Astrocyte (in vitro differentiated cells and primary cell): Measurements from ENCODE around the gene TRMT2A. TPM values are rescaled to one million over a fixed set of nuclear protein-coding genes. Genes with fewer than 3 reads are reported as not detected.
A peak's percentile ranks its signal among the peaks of the same experiment; 100 is the strongest.

Experiments
- DNase-seq: peaks from one replicate; pipeline ENCODE4 v3.0.0-alpha.2; 2010; ENCODE audit warnings: low read depth
- FAIRE-seq: peaks from 2 replicates; lab custom pipeline; 2011; peaks lifted over from hg19 to GRCh38; lab: Jason Lieb, UNC
- H2AFZ ChIP-seq: 2 replicates; pipeline ENCODE4 v1.6.0; 2012; ENCODE audit warnings: low read depth, low read length, inconsistent platforms
- H3K27ac ChIP-seq: 2 replicates; pipeline ENCODE4 v1.5.1; 2011; ENCODE audit warnings: low read depth, low read length, inconsistent platforms
- H3K27me3 ChIP-seq: 2 replicates; pipeline ENCODE4 v1.6.0; 2011; ENCODE audit warnings: low read length, inconsistent platforms; ENCODE audit not compliant: insufficient read depth
- H3K36me3 ChIP-seq: 2 replicates; pipeline ENCODE4 v1.5.1; 2011; ENCODE audit warnings: low read length, inconsistent platforms; ENCODE audit not compliant: insufficient read depth
- H3K4me1 ChIP-seq: 2 replicates; pipeline ENCODE4 v1.5.1; 2011; ENCODE audit warnings: low read length, inconsistent platforms; ENCODE audit not compliant: insufficient read depth
- H3K4me2 ChIP-seq: 2 replicates; pipeline ENCODE4 v1.6.0; 2012; ENCODE audit warnings: low read length, inconsistent platforms
- H3K4me3 ChIP-seq: 2 replicates; pipeline ENCODE4 v1.5.1; 2011; ENCODE audit warnings: low read depth, mild to moderate bottlenecking, low read length, inconsistent platforms; ENCODE audit not compliant: insufficient read depth
- H3K79me2 ChIP-seq: 2 replicates; pipeline ENCODE4 v1.6.0; 2012; ENCODE audit warnings: mild to moderate bottlenecking, low read length, inconsistent platforms; ENCODE audit not compliant: insufficient read depth
- H3K9ac ChIP-seq: 2 replicates; pipeline ENCODE4 v1.6.0; 2012; ENCODE audit warnings: mild to moderate bottlenecking, low read length, inconsistent platforms
- H3K9me3 ChIP-seq: 2 replicates; pipeline ENCODE4 v1.5.1; 2012; ENCODE audit warnings: low read depth, mild to moderate bottlenecking, low read length, inconsistent platforms; ENCODE audit not compliant: insufficient read depth
- H4K20me1 ChIP-seq: 2 replicates; pipeline ENCODE4 v1.6.0; 2012; ENCODE audit warnings: low read length, inconsistent platforms; ENCODE audit not compliant: insufficient read depth
- H3K27ac Mint-ChIP-seq: one replicate; pipeline ENCODE4 v1.8.0; 2021; ENCODE audit warnings: mild to moderate bottlenecking, mixed read lengths; ENCODE audit not compliant: unreplicated experiment
- H3K27me3 Mint-ChIP-seq: one replicate; pipeline ENCODE4 v1.8.0; 2021; ENCODE audit warnings: low read depth, mixed read lengths; ENCODE audit not compliant: unreplicated experiment
- H3K36me3 Mint-ChIP-seq: one replicate; pipeline ENCODE4 v1.8.0; 2021; ENCODE audit warnings: low read depth, mixed read lengths; ENCODE audit not compliant: unreplicated experiment
- H3K4me1 Mint-ChIP-seq: one replicate; pipeline ENCODE4 v1.8.0; 2021; ENCODE audit warnings: low read depth, mixed read lengths; ENCODE audit not compliant: unreplicated experiment
- H3K4me3 Mint-ChIP-seq: one replicate; pipeline ENCODE4 v1.8.0; 2021; ENCODE audit warnings: mild to moderate bottlenecking, moderate library complexity, mixed read lengths; ENCODE audit not compliant: unreplicated experiment
- H3K9me3 Mint-ChIP-seq: one replicate; pipeline ENCODE4 v1.8.0; 2021; ENCODE audit warnings: mild to moderate bottlenecking, mixed read lengths; ENCODE audit not compliant: unreplicated experiment
- EZH2 ChIP-seq: IDR thresholded peaks from 2 replicates; pipeline ENCODE4 v1.6.1; 2012; ENCODE audit warnings: mild to moderate bottlenecking, low read length, inconsistent platforms; ENCODE audit not compliant: insufficient read depth
- total RNA-seq: library from RNA; stranded (reverse); gene quantifications from 2 replicates; pipeline ENCODE4 v1.2.1, GENCODE V29; 2021
- TF ChIP-seq, protein P1 (sequence below): IDR thresholded peaks from 2 replicates; pipeline ENCODE4 v1.5.1; 2011; ENCODE audit warnings: low read depth, mild to moderate bottlenecking, inconsistent platforms, low read length, moderate library complexity; ENCODE audit not compliant: insufficient read depth

TRMT2A gene
- total RNA-seq, 1 donor from 2014 or later: 32.9 TPM

- Histone ChIP-seq H3K4me2 (no peak overlapping the region), H4K20me1 (peaks cover 99% of the 10 kb centered on the region), H3K9ac (no peak overlapping the region), H3K27ac (no peak overlapping the region), H2AFZ (no peak overlapping the region), H3K4me1 (peaks cover 5% of the 10 kb centered on the region), H3K27me3 (no peaks in the 10 kb centered on the region), H3K9me3 (no peaks in the 10 kb centered on the region), H3K36me3 (peaks cover 57% of the 10 kb centered on the region), H3K4me3 (no peak overlapping the region), H3K79me2 (peaks cover 98% of the 10 kb centered on the region)
- H3K27ac Mint-ChIP-seq: peak overlapping the region; percentile 55
- peaks cover 18% of the 10 kb centered on the region for H3K4me1 Mint-ChIP-seq
- peaks cover 35% of the 10 kb centered on the region for H3K36me3 Mint-ChIP-seq
- DNase-seq (no peak), FAIRE-seq (no peak)
- H3K27me3 Mint-ChIP-seq: no peaks in the 10 kb centered on the region
- H3K4me3 Mint-ChIP-seq: no peak overlapping the region
- TF ChIP-seq, protein P1, sequence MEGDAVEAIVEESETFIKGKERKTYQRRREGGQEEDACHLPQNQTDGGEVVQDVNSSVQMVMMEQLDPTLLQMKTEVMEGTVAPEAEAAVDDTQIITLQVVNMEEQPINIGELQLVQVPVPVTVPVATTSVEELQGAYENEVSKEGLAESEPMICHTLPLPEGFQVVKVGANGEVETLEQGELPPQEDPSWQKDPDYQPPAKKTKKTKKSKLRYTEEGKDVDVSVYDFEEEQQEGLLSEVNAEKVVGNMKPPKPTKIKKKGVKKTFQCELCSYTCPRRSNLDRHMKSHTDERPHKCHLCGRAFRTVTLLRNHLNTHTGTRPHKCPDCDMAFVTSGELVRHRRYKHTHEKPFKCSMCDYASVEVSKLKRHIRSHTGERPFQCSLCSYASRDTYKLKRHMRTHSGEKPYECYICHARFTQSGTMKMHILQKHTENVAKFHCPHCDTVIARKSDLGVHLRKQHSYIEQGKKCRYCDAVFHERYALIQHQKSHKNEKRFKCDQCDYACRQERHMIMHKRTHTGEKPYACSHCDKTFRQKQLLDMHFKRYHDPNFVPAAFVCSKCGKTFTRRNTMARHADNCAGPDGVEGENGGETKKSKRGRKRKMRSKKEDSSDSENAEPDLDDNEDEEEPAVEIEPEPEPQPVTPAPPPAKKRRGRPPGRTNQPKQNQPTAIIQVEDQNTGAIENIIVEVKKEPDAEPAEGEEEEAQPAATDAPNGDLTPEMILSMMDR: no peak
- no peak for TF ChIP-seq EZH2
- H3K9me3 Mint-ChIP-seq: no peaks in the 10 kb centered on the region
Observed at GRCh38 chr22:20087319-20088262, 29.4 kb downstream of the TRMT2A start.

DNA sequence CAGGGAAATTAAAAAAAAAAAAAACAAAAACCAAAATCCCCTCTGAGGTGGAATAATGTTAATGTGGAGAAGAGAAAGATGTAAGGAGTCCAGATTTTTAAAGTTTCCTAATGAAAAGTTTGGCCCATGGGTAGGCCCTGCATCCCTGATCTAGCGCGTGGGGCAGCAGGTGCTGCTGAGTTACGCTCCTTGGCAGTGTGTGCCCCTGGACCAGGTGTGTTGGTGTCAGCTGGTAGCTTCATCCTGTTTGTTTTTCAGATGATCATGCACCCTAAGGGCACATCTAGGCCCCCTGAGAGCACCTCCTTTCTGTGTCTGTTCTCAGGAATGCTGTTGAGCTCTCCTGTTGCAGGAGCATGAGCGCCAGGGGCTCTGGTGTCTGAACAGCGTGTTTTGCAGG, 30.3 kb downstream of the TRMT2A start:
- Histone ChIP-seq H3K36me3 (peaks cover 49% of the 10 kb centered on the region), H4K20me1 (peaks cover 97% of the 10 kb centered on the region), H3K4me3 (no peak overlapping the region), H2AFZ (no peak overlapping the region), H3K9me3 (no peaks in the 10 kb centered on the region), H3K9ac (no peak overlapping the region), H3K4me1 (peaks cover 8% of the 10 kb centered on the region), H3K79me2 (peaks cover 98% of the 10 kb centered on the region), H3K27me3 (no peaks in the 10 kb centered on the region), H3K4me2 (no peak overlapping the region), H3K27ac (no peak overlapping the region)
- TF ChIP-seq EZH2: no peak
- TF ChIP-seq, protein P1: no peak
- no peak for FAIRE-seq
- Mint-ChIP-seq H3K27me3 (no peaks in the 10 kb centered on the region), H3K4me3 (no peak overlapping the region), H3K27ac (no peak overlapping the region), H3K4me1 (peaks cover 24% of the 10 kb centered on the region), H3K36me3 (peaks cover 32% of the 10 kb centered on the region), H3K9me3 (no peaks in the 10 kb centered on the region)
- no peak for DNase-seq
